Measurements from ENCODE around the gene NCDN. TPM values are rescaled to one million over a fixed set of nuclear protein-coding genes. Genes with fewer than 3 reads are reported as not detected.

The NCDN gene
- total and polyA plus RNA-seq, 2 of the 8 experiments (the other 6 are each of a cell fraction or from before 2014, with no cell fraction given) = 26.2 to 35.4 TPM

DNA sequence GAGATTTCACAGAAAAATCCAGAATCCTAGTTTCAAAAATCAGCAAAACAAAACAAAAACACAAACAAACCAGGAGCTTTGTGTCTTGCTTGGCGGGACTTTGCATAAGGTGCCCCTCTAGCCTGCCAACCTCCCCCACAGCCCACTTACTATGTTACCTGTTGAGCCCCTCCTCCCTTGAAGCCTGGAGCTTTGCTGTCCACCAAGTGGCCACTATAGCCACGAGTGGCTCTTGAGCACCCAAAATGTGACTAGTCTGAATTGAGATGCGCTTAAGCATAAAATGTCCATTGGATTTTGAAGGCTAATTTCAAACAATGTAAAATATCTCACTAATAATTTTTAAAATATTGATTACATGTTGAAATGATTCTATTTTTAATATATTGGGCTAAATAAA lies 27.7 kb downstream of the NCDN start (continued):
- TF ChIP-seq CHD7 (IDR thresholded peaks at IDR 0.05; ENCODE audit: insufficient replicate concordance, low read length) (no peak), BACH1 (IDR thresholded peaks at IDR 0.05; ENCODE audit: low read length) (no peak), POLR2A (IDR thresholded peaks at IDR 0.05; ENCODE audit: control extremely low read depth in 1 of 2, low read depth in 2 of 2, low read length in 2 of 2) (no peak), SP1 (IDR thresholded peaks at IDR 0.05; ENCODE audit: low read depth, low read length) (no peak), SP4 (IDR thresholded peaks at IDR 0.05; ENCODE audit: low read length) (no peak), POU5F1 (IDR thresholded peaks at IDR 0.05; ENCODE audit: low read depth, low read length) (no peak), TBP (IDR thresholded peaks at IDR 0.05; ENCODE audit: low read depth, low read length) (no peak), USF2 (IDR thresholded peaks at IDR 0.05; ENCODE audit: low read length) (no peak), CTBP2 (IDR thresholded peaks at IDR 0.05; ENCODE audit: borderline replicate concordance, insufficient read depth, insufficient read length, low read length) (no peak)

All from H1 (cell line).